Activated T-helper 1 cell treated with anti-CD3 and anti-CD28 coated beads, Interleukin-2, amount 50 U/mL, for 16 hours (primary cell): ENCODE data around the gene SYTL3.

Source experiments
- DNase-seq, 2 donors: peaks; one replicate each; pipeline ENCODE4 v3.0.0-alpha.2; 2020; ENCODE audit warnings: low read depth in 1 of 2, low spot score in 1 of 2

Gene SYTL3

GRCh38 chr6:158772851-158773371 is 123.1 kb downstream of the SYTL3 start:
- DNase-seq: no peak

- DNase-seq: no peak
These were observed 124.0 kb downstream of the SYTL3 start for GRCh38 chr6:158773581-158774449.

- DNase-seq: no peak
These were observed 125.0 kb downstream of the SYTL3 start for GRCh38 chr6:158774717-158775449.

- DNase-seq: no peak
These were observed 126.0 kb downstream of the SYTL3 start for GRCh38 chr6:158775832-158776231.

- DNase-seq: no peak
These were observed 126.9 kb downstream of the SYTL3 start for GRCh38 chr6:158776737-158777136.

GRCh38 chr6:158777510-158777909 is 127.7 kb downstream of the SYTL3 start:
- DNase-seq: no peak

GRCh38 chr6:158778005-158778527 is 128.2 kb downstream of the SYTL3 start:
- DNase-seq: no peak

GRCh38 chr6:158780246-158780884 is 130.5 kb downstream of the SYTL3 start:
- DNase-seq: no peak

GRCh38 chr6:158780988-158781691 is 131.3 kb downstream of the SYTL3 start:
- no peak for DNase-seq

- DNase-seq: no peak
These were observed 132.0 kb downstream of the SYTL3 start for GRCh38 chr6:158781692-158782373.

GRCh38 chr6:158782432-158783166 is 132.7 kb downstream of the SYTL3 start:
- no peak for DNase-seq

- no peak for DNase-seq
These were observed 133.3 kb downstream of the SYTL3 start for GRCh38 chr6:158783167-158783450.

- DNase-seq: no peak
These were observed 134.0 kb downstream of the SYTL3 start for GRCh38 chr6:158783851-158784250.

- DNase-seq: no peak
These were observed 134.7 kb downstream of the SYTL3 start for GRCh38 chr6:158784505-158784904.

- no peak for DNase-seq
These were observed 135.2 kb downstream of the SYTL3 start for GRCh38 chr6:158785036-158785435.

GRCh38 chr6:158786645-158787304 is 136.9 kb downstream of the SYTL3 start:
- DNase-seq: no peak

GRCh38 chr6:158787395-158787794 is 137.5 kb downstream of the SYTL3 start:
- no peak for DNase-seq

- DNase-seq: peak; percentile 22 to 26
These were observed 139.5 kb downstream of the SYTL3 start for GRCh38 chr6:158789115-158789917.
